K562 (cell line): ENCODE measurements around the gene PIGH. TPM values are rescaled to one million over a fixed set of nuclear protein-coding genes. Genes with fewer than 3 reads are reported as not detected.
A peak's percentile ranks its signal among the peaks of the same experiment; 100 is the strongest.

Source experiments
- CAMTA2 ChIP-seq: fragments of 250-450 bp; sonication (Bioruptor Pico); conservative IDR thresholded peaks from 2 replicates; pipeline ENCODE4 v1.5.1; 2022
- MGA ChIP-seq: fragments of 450-650 bp; IDR thresholded peaks from 2 replicates; pipeline ENCODE4 v1.6.1; 2016; ENCODE audit warnings: mild to moderate bottlenecking, moderate library complexity
- NR2C2 ChIP-seq, 2 experiments: fragments of 200-800 bp in 1 of 2; sonication (Bioruptor generic) in 1 of 2; sonication (generic) in 1 of 2; formaldehyde crosslinking in 1 of 2; IDR thresholded peaks; 2 replicates each; pipeline versions ENCODE4 v1.6.1 to v1.8.0; 2016 to 2022; ENCODE audit warnings: mild to moderate bottlenecking in 1 of 2, missing compliant biosample characterization in 1 of 2, missing genetic modification characterization in 1 of 2, missing genetic modification reagents in 1 of 2
- polyA plus RNA-seq, 8 experiments: library from polyadenylated mRNA; depleted of rRNA in 4 of 8; stranded (reverse) in 5 of 8; unstranded in 3 of 8; fragments of >200 nt; fragmentation: Nextera tagmentation in 2 of 8; fragmentation: Illumina TruSeq in 1 of 8; extraction: Ambion mirVana in 2 of 8; extraction: Trizol in 1 of 8; gene quantifications; 2 replicates each; pipeline versions ENCODE4 v1.2.1 to v1.2.3, GENCODE V29; 2011 to 2014; ENCODE audit warnings: inconsistent platforms in 1 of 8, missing spikeins in 1 of 8
- total RNA-seq, 7 experiments: library from RNA; depleted of rRNA in 6 of 7; stranded (reverse); fragments of >200 nt in 6 of 7; fragmentation: Illumina TruSeq in 2 of 7; extraction: Trizol in 2 of 7; gene quantifications; 2 replicates each; pipeline versions ENCODE4 v1.2.1 to v1.2.3, GENCODE V29; 2011 to 2021; ENCODE audit warnings: low replicate concordance in 1 of 7

Gene PIGH
- total and polyA plus RNA-seq, 9 of the 15 experiments (the other 6 are each of a cell fraction or from before 2014, with no cell fraction given): 21.1 to 53.4 (median 24.7) TPM

DNA sequence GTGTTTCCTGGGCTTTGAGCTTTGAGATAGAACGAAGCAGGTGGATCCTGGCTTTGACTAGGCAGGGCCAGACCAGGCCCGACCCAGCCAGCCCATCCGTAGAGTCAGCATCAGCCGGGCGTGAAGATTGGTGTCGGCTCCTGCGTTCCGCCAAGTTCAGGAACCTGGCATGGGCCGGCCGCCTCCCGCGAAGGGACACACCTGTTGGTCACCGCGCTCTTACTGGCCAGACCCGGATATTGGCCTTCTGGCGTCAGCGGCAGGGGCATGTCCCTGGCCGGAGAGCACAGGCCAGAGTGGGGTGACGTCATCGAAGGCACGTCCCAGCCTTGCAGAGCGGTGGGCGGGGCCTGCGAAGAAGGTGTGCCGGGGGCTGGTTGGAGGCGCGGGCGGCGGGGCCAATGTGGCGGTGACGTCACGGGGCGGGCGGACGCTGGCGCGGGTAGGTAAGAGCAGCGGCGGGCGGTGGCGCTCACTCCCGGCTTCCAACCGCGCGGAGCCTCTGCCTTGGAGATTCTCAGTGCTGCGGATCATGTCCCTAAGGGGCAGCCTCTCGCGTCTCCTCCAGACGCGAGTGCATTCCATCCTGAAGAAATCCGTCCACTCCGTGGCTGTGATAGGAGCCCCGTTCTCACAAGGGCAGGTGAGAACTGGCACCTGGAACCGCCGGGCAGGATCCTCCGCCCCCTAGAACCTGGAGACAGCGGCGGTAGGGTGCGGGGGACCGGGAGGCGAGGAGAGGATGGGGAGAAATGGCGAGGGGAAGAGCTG is 19.6 kb upstream of the PIGH start, which contains the start of gene ARG2 (continued):
- TF ChIP-seq MGA (peak; percentile 69), CAMTA2 (CRISPR knock-in tag) (no peak), NR2C2 (CRISPR knock-in tag; IDR thresholded peaks at IDR 0.05) (no peak; the same call in 1 of the 2 replicates), NR2C2 (tag; IDR thresholded peaks at IDR 0.05) (peak; percentile 43; the same call in 1 of the 2 replicates)
